Measurements from ENCODE around the gene ACOX3.

DNA sequence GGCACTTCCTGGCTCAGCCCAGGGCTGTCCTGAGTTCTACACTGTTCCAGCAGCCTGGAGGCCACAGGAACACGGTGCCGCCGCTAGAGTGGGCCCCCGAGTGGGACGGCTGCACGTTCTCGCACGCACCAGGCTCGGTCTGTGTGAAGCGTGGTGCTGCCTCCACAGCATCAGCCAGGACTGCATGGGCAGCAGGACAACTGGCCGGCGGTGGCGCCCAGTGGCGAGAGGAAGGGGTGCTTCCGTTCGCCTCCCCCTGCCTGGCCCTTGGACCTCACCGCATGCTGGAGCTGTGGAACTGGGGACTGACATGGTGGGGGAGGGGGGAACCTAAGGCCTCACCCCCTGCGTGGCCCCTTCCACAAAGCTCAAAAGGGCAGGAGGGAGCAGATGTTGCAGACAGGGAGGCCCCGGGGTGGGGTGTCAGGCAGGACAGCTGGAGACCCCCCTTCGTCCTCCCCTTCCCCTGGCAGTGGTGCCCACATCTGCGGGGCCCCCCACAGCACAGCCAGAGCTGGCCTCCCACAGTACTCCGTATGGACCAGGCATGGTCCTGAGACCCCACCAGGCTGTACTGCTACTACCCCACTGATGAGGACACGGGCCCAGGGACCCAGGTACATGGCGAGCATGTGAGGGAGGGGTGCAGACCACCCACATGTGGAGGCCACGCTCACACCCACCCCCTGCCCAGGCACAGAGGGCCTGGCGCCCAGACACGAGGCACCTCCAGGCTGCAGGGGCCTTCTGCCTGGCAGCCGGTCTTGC lies 58.5 kb downstream of the ACOX3 start:
- TF ChIP-seq, protein P1, sequence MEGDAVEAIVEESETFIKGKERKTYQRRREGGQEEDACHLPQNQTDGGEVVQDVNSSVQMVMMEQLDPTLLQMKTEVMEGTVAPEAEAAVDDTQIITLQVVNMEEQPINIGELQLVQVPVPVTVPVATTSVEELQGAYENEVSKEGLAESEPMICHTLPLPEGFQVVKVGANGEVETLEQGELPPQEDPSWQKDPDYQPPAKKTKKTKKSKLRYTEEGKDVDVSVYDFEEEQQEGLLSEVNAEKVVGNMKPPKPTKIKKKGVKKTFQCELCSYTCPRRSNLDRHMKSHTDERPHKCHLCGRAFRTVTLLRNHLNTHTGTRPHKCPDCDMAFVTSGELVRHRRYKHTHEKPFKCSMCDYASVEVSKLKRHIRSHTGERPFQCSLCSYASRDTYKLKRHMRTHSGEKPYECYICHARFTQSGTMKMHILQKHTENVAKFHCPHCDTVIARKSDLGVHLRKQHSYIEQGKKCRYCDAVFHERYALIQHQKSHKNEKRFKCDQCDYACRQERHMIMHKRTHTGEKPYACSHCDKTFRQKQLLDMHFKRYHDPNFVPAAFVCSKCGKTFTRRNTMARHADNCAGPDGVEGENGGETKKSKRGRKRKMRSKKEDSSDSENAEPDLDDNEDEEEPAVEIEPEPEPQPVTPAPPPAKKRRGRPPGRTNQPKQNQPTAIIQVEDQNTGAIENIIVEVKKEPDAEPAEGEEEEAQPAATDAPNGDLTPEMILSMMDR (conservative IDR thresholded peaks at IDR 0.05), result no peak
- TF ChIP-seq ZFX (IDR thresholded peaks at IDR 0.05), result no peak
